ENCODE measurements around the gene COL15A1. TPM values are rescaled to one million over a fixed set of nuclear protein-coding genes. Genes with fewer than 3 reads are reported as not detected.

COL15A1 gene
- total RNA-seq, 4 donors from 2014 or later: 4.6 to 51.9 (median 10.7) TPM

- peaks cover 7 to 43% (median 14%) of the 10 kb centered on the region in 4 donors for H3K4me1 ChIP-seq
- no peak overlapping the region for H3K4me3 ChIP-seq
- TF ChIP-seq CTCF (IDR thresholded peaks at IDR 0.05): peak; percentile 84 to 88 (median 86)
- TF ChIP-seq POLR2A (IDR thresholded peaks at IDR 0.05): no peak
- TF ChIP-seq POLR2AphosphoS5 (IDR thresholded peaks at IDR 0.05): no peak
- no peak for TF ChIP-seq EP300 (IDR thresholded peaks at IDR 0.05; ENCODE audit: low read depth)
- H3K27me3 ChIP-seq: no peaks in the 10 kb centered on the region
- intact Hi-C loops (cut with DNase I; ENCODE audit: low total_unique reads) (loop anchor here (2.0 kb wide), 1 partner anchor 138 kb away; no protein-coding TSS in a partner anchor), in situ Hi-C loops (cut with MboI; ENCODE audit: low pct_ligation_motif_present in 1 of 4, low pct_unique_long_range_greater_than_20kb in 1 of 4, low sequenced_read_pairs in 3 of 4) (loop anchor here (5.0 to 25.0 kb wide), 4 partner anchors 136 to 144 kb away; no protein-coding TSS in a partner anchor)
- H3K36me3 ChIP-seq: no peaks in the 10 kb centered on the region
- peak; percentile 76 for DNase-seq
- WGBS, 2 donors (ENCODE audit: low coverage in 1 of 2): 28 to 60% methylated on average over 4 to 19 of the region's 19 CpGs
- no peaks in the 10 kb centered on the region for H3K9me3 ChIP-seq
- peak overlapping the region; percentile 67 to 82 (median 76) for H3K27ac ChIP-seq
Measured at GRCh38 chr9:98998441-98999151, 54.9 kb downstream of the COL15A1 start.

GRCh38 chr9:98999152-98999525 lies 55.4 kb downstream of the COL15A1 start:
- in situ Hi-C loops (cut with MboI; ENCODE audit: low pct_ligation_motif_present in 1 of 4, low pct_unique_long_range_greater_than_20kb in 1 of 4, low sequenced_read_pairs in 3 of 4): loop anchor here (5.0 to 25.0 kb wide), 4 partner anchors 136 to 144 kb away; no protein-coding TSS in a partner anchor
- Histone ChIP-seq H3K27me3 (no peaks in the 10 kb centered on the region), H3K27ac (peak overlapping the region; percentile 67 to 82 (median 76)), H3K9me3 (no peaks in the 10 kb centered on the region), H3K4me1 (peaks cover 7 to 38% (median 13%) of the 10 kb centered on the region in 4 donors), H3K4me3 (no peak overlapping the region), H3K36me3 (no peaks in the 10 kb centered on the region)
- intact Hi-C loops (cut with DNase I; ENCODE audit: low total_unique reads): loop anchor here (2.0 kb wide), 1 partner anchor 138 kb away; no protein-coding TSS in a partner anchor
- TF ChIP-seq CTCF (IDR thresholded peaks at IDR 0.05) (peak in 4 of 5 experiments; percentile 8 to 37 (median 26)), EP300 (IDR thresholded peaks at IDR 0.05; ENCODE audit: low read depth) (no peak)
- DNase-seq: no peak
- 22 to 60% methylated on average over 1 to 6 of the region's 6 CpGs for WGBS, 2 donors (ENCODE audit: low coverage in 1 of 2)

GRCh38 chr9:99000476-99001395 lies 57.0 kb downstream of the COL15A1 start:
- Histone ChIP-seq H3K27me3 (no peaks in the 10 kb centered on the region), H3K27ac (no peak overlapping the region), H3K36me3 (no peaks in the 10 kb centered on the region), H3K4me3 (no peak overlapping the region), H3K4me1 (peaks cover 7 to 24% (median 9%) of the 10 kb centered on the region in 4 donors), H3K9me3 (no peaks in the 10 kb centered on the region)
- peak; percentile 51 for DNase-seq
- in situ Hi-C loops (cut with MboI; ENCODE audit: low pct_ligation_motif_present in 1 of 4, low pct_unique_long_range_greater_than_20kb in 1 of 4, low sequenced_read_pairs in 3 of 4): loop anchor here in 1 of 4 donors (10.0 kb wide), 1 partner anchor 134 kb away; no protein-coding TSS in a partner anchor
- TF ChIP-seq CTCF (IDR thresholded peaks at IDR 0.05): peak; percentile 48 to 59 (median 58)
- TF ChIP-seq POLR2A (IDR thresholded peaks at IDR 0.05): no peak
- intact Hi-C loops (cut with DNase I; ENCODE audit: low total_unique reads): loop anchor here (10.0 kb wide), 1 partner anchor 134 kb away; no protein-coding TSS in a partner anchor
- WGBS, 2 donors (ENCODE audit: low coverage in 1 of 2): 27 to 81% methylated on average over 1 to 5 of the region's 5 CpGs

- intact Hi-C loops (cut with DNase I; ENCODE audit: low total_unique reads): loop anchor here (10.0 kb wide), 1 partner anchor 133 kb away; no protein-coding TSS in a partner anchor
- H3K4me1 ChIP-seq: peaks cover 7 to 23% (median 9%) of the 10 kb centered on the region in 4 donors
- 90 to 100% methylated on average over 1 to 2 of the region's 2 CpGs for WGBS, 2 donors (ENCODE audit: low coverage in 1 of 2)
- H3K27me3 ChIP-seq: no peaks in the 10 kb centered on the region
- H3K36me3 ChIP-seq: no peaks in the 10 kb centered on the region
- in situ Hi-C loops (cut with MboI; ENCODE audit: low pct_ligation_motif_present in 1 of 4, low pct_unique_long_range_greater_than_20kb in 1 of 4, low sequenced_read_pairs in 3 of 4): loop anchor here in 1 of 4 donors (10.0 kb wide), 1 partner anchor 133 kb away; no protein-coding TSS in a partner anchor
- no peaks in the 10 kb centered on the region for H3K9me3 ChIP-seq
- no peak overlapping the region for H3K4me3 ChIP-seq
- no peak for DNase-seq
- no peak overlapping the region for H3K27ac ChIP-seq
- TF ChIP-seq POLR2A (IDR thresholded peaks at IDR 0.05) (no peak), CTCF (IDR thresholded peaks at IDR 0.05) (no peak), POLR2AphosphoS5 (IDR thresholded peaks at IDR 0.05) (no peak), EP300 (IDR thresholded peaks at IDR 0.05; ENCODE audit: low read depth) (no peak)
Measured at GRCh38 chr9:99001892-99002291, 58.2 kb downstream of the COL15A1 start.

Measured in transverse colon (tissue), 4 donors.